ENCODE data around the gene PCNX1.

- TF ChIP-seq CTCF (IDR thresholded peaks at IDR 0.05) (no peak), EZH2 (IDR thresholded peaks at IDR 0.05; ENCODE audit: borderline replicate concordance, insufficient read depth, low read depth, low read length, poor library complexity, severe bottlenecking) (no peak)
Measured at GRCh38 chr14:70904373-70904772, 2.9 kb upstream of the PCNX1 start.
